GM12878 (cell line): ENCODE results near the gene CLDN7. TPM values are rescaled to one million over a fixed set of nuclear protein-coding genes. Genes with fewer than 3 reads are reported as not detected.

Source experiments
- BHLHE40 ChIP-seq, 2 experiments: fragments of 450-650 bp in 1 of 2; IDR thresholded peaks; 2 replicates each; pipeline ENCODE4 v1.6.1; 2011 to 2017; ENCODE audit warnings: low read depth in 2 of 2, borderline replicate concordance in 1 of 2, improper control_type of control experiment in 1 of 2, low read length in 1 of 2, mild to moderate bottlenecking in 1 of 2
- CREM ChIP-seq: IDR thresholded peaks from 2 replicates; pipeline ENCODE4 v1.6.1; 2014; ENCODE audit warnings: antibody characterized with exemption, low read depth
- DPF2 ChIP-seq: fragments of 450-650 bp; IDR thresholded peaks from 2 replicates; pipeline ENCODE4 v1.6.1; 2017; ENCODE audit warnings: mild to moderate bottlenecking
- EED ChIP-seq: sonication (generic); IDR thresholded peaks from 2 replicates; pipeline ENCODE4 v1.6.1; 2016; ENCODE audit warnings: antibody characterized with exemption, low read depth
- IKZF2 ChIP-seq, 2 experiments: fragments of 450-650 bp; IDR thresholded peaks; 2 replicates each; pipeline ENCODE4 v1.6.1; 2017; ENCODE audit warnings: mild to moderate bottlenecking in 2 of 2, moderate library complexity in 2 of 2
- PKNOX1 ChIP-seq: fragments of 450-650 bp; IDR thresholded peaks from 2 replicates; pipeline ENCODE4 v1.6.1; 2016; ENCODE audit warnings: mild to moderate bottlenecking
- POLR2A ChIP-seq: IDR thresholded peaks from 2 replicates; pipeline ENCODE4 v1.6.1; 2011; ENCODE audit warnings: low read depth, mild to moderate bottlenecking, low read length
- POU2F2 ChIP-seq: IDR thresholded peaks from 3 replicates; pipeline ENCODE4 v1.6.1; 2011; ENCODE audit warnings: low read depth, mild to moderate bottlenecking, low read length, borderline replicate concordance
- SP1 ChIP-seq: IDR thresholded peaks from one replicate; pipeline ENCODE4 v1.6.1; 2011; ENCODE audit warnings: low read depth, low read length
- SUPT20H ChIP-seq: IDR thresholded peaks from 2 replicates; pipeline ENCODE4 v1.6.1; 2011; ENCODE audit warnings: low read depth, mild to moderate bottlenecking, low read length, moderate library complexity, borderline replicate concordance; ENCODE audit not compliant: control insufficient read depth
- ZNF592 ChIP-seq: fragments of 450-650 bp; IDR thresholded peaks from 2 replicates; pipeline ENCODE4 v1.6.1; 2017; ENCODE audit warnings: mild to moderate bottlenecking, moderate library complexity
- polyA plus RNA-seq, 11 experiments: library from polyadenylated mRNA; depleted of rRNA in 4 of 11; unstranded in 6 of 11; stranded (reverse) in 5 of 11; fragments of >200 nt; fragmentation: Nextera tagmentation in 4 of 11; fragmentation: Illumina TruSeq in 1 of 11; extraction: Ambion mirVana in 4 of 11; extraction: Trizol in 1 of 11; gene quantifications; 1 replicate in 1 of 11; 2 replicates in 10 of 11; pipeline versions ENCODE4 v1.2.1 to v1.2.3, GENCODE V29; 2011 to 2016; ENCODE audit warnings: inconsistent platforms in 2 of 11, missing spikeins in 2 of 11, low read depth in 1 of 11
- total RNA-seq, 4 experiments: library from RNA; depleted of rRNA in 3 of 4; stranded (reverse); fragments of >200 nt in 3 of 4; fragmentation: Illumina TruSeq in 1 of 4; extraction: Trizol in 1 of 4; gene quantifications; 2 replicates each; pipeline versions ENCODE4 v1.2.1 to v1.2.3, GENCODE V29; 2013 to 2021

The CLDN7 gene
- total and polyA plus RNA-seq, 10 of the 15 experiments (the other 5 are each of a cell fraction or from before 2014, with no cell fraction given), result 0.19 to 1.3 (median 0.36) TPM; not detected in 5

GRCh38 chr17:7281074-7281952 is 19.0 kb upstream of the CLDN7 start, which contains the start of gene SLC2A4 (continued):
- no peak for TF ChIP-seq ZNF592
- 0 out of 2 replicates have a peak, but pooled peaks have one; percentile 4 for TF ChIP-seq DPF2
- no peak for TF ChIP-seq POU2F2
- TF ChIP-seq PKNOX1, result peak; percentile 8; the same call in 1 of the 2 replicates
- TF ChIP-seq EED, result peak; percentile 24; the same call in 1 of the 2 replicates
- 0 out of 4 replicates have a peak, but pooled peaks of 1 of the 2 experiments have one; percentile 6 for TF ChIP-seq IKZF2 (IDR thresholded peaks at IDR 0.05)
- TF ChIP-seq POLR2A, result 0 out of 2 replicates have a peak, but pooled peaks have one; percentile 28
- peak in 1 of 2 experiments; percentile 49; a peak in 1 of 4 replicates for TF ChIP-seq BHLHE40 (IDR thresholded peaks at IDR 0.05; ENCODE audit: borderline replicate concordance in 1 of 2, low read depth in 2 of 2, low read length in 1 of 2)
- TF ChIP-seq CREM, result no peak
- no peak for TF ChIP-seq SUPT20H
- peak; percentile 71 for TF ChIP-seq SP1
